NCI-H1417 treated with DMSO at 0.1 percent for 48 hours (cell line): ENCODE data around the gene SLC35G6.
"Not testable (repeated sequence)": the region's sequence is repeated elsewhere in the genome, so short reads cannot be mapped to it uniquely, and the experiment has no call there.

Experiments used
- DNase-seq: peaks from one replicate; lab custom pipeline; 2025; lab: John Stamatoyannopoulos, UW

Gene SLC35G6

GRCh38 chr17:7460850-7461660 lies 20.2 kb upstream of the SLC35G6 start:
- DNase-seq = no peak

DNA sequence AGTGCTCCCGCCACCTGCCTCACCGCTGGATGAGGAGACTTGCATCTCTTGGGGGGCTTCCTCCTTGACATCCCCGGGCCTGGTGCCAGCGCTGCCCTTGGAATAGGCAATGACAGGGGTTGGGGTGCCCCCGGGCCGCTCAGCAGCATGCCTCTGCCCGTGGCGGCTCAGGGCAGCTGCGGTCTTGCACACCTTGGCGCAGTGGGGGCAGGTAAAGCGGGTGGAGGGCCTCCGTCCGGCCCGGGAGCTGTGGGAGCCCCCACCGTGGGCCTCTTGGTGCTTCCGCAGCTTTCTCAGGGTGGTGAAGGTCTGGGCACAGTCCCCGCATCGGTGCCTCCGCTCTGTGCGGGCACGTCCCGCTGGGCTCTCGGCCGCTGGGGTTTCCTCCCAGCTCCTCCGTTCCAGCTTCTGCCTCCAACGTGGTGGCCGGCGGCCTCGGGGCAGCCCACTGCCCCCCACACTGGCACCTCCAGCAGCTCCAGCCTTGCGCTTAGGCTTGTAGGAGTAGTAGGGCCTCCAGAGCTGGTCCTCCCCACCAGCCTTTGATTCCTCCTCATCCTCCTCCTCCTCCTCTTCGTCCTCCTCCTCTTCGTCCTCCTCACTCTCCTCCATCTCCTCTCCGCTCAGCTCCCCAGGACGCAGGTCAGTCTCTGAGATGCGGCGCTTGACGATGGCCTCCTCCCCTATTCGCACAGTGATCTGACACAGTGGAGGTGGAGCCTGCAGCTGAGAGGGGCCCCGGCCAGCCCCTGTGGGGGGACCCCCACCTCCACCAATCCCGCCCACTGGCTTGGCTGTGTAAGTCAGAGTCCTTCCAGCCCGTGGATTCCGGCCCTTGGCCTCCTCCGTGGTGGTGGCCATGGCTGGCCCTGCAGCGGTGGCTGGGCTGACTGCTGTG lies 18.5 kb upstream of the SLC35G6 start:
- no peak for DNase-seq

- DNase-seq = no peak
These were observed 17.8 kb upstream of the SLC35G6 start for GRCh38 chr17:7463372-7463846.

DNA sequence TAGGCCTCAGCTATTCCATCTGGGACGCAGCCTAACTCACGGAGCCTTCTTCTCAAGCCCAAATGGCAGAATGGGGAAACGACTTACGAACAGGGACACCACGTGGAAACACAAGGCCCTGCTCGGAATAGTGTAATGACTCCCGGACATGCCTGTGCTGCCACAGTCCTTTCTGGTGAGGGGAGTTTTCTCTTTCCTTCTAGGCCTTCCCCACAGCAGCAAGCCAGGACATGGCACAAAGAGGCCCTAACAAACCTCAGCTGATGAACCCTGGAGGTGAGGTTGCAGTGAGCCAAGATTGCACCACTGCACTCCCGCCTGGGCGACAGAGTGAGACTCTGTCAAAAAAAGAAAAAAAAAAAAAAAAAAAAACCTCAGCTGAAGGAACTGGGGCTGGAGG lies 17.2 kb upstream of the SLC35G6 start:
- DNase-seq = no peak

GRCh38 chr17:7465597-7466275 lies 15.5 kb upstream of the SLC35G6 start:
- DNase-seq = no peak

- DNase-seq = no peak
These were observed 15.0 kb upstream of the SLC35G6 start for GRCh38 chr17:7466318-7466638.

GRCh38 chr17:7466639-7467341 lies 14.5 kb upstream of the SLC35G6 start:
- no peak for DNase-seq

GRCh38 chr17:7467498-7467897 lies 13.7 kb upstream of the SLC35G6 start:
- DNase-seq = no peak

DNA sequence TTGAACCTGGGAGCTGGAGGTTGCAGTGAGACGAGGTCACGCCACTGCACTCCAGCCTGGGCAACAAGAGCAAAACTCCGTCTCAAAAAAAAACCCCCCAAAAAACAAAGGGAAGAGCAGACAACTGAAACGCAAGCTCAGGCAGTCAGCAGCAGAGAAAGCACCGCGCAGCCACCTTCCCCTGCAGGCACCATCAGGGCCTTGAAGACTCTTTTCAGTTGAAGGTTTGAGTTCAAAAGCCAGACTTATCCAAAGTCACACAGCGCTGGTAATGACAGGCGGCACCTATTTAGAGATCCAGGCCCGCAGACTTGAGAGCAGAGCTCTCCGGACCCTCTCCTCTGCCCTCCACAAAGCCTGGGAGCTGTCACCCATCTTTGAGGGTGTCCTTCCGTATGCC lies 13.0 kb upstream of the SLC35G6 start:
- no peak for DNase-seq

DNA sequence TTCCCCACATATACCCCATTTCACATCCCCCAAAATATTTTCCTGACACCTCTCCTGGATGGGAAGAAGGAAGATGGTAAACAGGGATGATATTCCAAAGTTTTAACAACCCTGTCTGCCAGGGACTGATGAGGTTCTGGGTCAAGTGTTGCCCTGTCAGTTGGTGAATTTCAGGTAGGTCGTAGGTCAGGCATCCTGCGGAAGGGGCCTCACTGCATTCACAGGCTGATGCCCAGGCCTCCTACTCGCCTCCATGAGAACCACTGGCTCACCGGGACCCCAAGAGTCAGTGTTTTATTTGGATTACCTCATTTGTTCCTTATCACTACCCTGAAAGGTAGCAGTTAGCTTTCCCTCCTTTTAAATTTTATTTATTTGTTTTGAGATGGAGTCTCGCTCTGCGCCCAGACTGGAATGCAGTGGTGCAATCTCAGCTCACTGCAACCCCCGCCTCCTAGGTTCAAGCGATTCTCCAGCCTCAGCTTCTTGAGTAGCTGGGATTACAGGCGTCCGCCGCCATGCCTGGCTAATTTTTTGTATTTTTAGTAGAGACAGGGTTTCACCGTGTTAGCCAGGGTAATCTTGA lies 12.3 kb upstream of the SLC35G6 start:
- DNase-seq = no peak

GRCh38 chr17:7469843-7470242 lies 11.4 kb upstream of the SLC35G6 start:
- DNase-seq = not testable (repeated sequence)

DNA sequence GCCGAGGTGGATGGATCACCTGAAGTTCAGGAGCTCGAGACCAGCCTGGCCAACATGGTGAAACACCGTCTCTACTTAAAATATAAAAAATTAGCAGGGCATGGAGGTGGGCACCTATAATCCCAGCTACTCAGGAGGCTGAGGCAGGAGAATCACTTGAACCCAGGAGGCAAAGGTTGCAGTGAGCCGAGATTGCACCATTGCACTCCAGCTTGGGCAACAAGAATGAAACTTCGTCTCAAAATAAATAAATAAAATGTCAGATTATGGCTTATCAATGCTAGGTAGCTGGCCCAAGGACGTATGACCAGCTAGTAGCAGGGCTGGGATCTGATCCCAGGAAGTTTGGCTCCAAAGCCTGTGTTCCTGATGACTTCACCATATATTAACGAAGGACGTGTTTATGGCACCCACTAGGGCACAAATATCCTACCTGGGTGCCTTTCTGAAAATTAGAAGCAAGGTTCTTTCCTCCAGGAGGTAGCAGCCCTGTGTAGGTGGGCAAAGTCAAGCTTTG lies 10.7 kb upstream of the SLC35G6 start:
- not testable (repeated sequence) for DNase-seq

DNA sequence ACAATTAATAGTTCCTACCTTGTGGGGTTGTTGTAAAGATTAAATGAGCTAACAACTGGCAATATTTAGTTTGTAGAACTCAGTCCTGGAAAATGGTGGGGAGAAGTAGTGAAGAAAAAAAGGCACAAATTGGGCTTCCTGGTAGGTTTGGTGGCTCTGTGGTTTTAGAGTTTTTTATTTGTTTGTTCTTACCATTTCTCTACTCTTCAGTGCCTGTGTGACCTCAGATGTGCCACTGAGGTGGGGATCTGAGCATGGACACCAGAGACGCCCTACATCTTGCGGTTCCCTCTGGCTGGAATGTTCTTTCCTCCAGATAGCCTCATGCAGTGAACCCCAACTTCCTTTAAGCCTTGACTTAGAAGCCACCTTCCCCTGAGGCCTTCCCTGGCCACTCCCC lies 9.5 kb upstream of the SLC35G6 start:
- DNase-seq = no peak

DNA sequence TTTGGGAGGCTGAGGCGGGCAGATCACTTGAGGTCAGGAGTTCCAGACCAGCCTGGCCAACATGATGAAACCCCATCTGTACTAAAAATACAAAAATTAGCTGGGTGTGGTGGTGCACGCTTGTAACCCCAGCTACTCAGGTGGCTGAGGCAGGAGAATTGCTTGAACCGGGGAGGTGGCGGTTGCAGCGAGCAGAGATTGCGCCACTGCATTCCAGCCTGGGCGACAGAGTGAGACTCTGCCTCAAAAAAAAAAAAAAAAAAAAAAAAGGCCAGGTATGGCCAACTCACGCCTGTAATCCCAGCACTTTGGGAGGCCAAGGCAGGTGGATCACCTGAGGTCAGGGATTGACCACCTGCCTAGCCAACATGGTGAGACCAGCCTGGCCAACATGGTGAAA lies 6.5 kb upstream of the SLC35G6 start:
- not testable (repeated sequence) for DNase-seq

- no peak for DNase-seq
These were observed 5.4 kb upstream of the SLC35G6 start for GRCh38 chr17:7475764-7476422.

- no peak for DNase-seq
These were observed 4.8 kb upstream of the SLC35G6 start for GRCh38 chr17:7476494-7476893.

DNA sequence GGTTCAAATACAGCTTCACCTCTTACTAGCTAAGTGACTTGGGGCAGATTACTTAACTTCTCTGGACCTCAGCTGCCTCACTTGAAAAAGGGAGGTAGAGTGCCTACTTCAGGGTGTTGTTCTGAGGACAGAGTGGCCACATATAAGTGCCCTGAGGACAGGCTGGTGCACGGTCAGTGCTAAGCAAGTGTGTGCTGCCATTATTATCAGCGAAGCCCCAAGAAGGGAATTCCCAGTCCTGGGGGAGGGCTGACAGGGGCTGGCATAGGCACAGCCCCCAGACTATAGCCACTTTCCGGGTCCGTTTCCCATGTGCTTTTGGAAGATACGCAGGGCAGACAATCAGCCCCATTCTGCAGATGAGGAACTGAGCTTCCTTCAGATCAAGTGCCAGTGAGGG lies 4.3 kb upstream of the SLC35G6 start:
- no peak for DNase-seq

- DNase-seq = no peak
These were observed 3.6 kb upstream of the SLC35G6 start for GRCh38 chr17:7477392-7478275.

DNA sequence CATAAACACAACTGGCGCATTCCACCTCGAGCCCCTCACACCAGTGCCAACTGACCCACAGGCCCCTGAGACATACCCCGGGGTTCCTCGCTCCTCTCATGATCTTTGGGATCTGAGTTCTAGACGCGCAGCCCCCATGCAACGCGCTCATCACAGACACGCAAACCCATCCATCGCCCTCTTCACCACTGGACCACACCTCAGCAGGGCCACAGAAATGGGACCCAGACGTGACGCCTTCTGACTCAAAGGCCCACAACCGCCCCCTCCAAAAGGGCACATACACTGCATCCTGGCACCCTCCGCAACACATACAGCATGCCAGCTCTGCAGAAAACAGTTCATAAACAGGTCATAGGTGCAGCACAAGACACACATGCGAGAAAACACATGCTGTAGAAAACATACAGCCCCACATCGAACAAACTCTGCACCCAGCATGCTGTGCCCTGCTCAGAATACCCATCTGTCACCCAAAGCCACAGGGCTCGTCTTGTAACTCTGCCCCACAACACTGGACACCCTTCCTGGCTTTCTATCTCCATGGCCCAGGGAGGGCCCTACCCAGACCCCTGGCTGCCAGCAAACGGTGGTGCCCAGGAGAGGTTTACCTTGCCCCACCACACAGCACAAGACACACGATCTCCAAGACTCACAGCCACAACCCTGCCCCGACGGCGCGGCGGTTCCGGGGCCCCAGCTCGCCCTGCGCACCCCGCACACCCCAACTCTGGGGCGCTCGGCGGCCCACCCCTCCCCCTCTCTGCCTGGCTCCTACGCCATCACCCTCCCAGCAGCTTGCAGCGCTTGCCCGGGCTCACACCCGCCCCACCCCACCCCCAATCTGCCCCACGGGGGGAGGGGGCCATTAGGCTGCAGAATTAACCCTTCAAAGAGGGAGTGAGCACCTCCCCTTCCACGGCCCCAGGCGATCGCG lies 2.7 kb upstream of the SLC35G6 start:
- DNase-seq = no peak
